LNCAP (cell line): ENCODE results near the gene TINAGL1.

ENCODE experiments used
- TF ChIP-seq, protein P1 (sequence below): fragments of 450-650 bp; IDR thresholded peaks from 2 replicates; pipeline ENCODE4 v1.5.1; 2017; ENCODE audit warnings: mild to moderate bottlenecking

TINAGL1 gene

GRCh38 chr1:31559715-31560114 is 16.6 kb upstream of the TINAGL1 start:
- TF ChIP-seq, protein P1, sequence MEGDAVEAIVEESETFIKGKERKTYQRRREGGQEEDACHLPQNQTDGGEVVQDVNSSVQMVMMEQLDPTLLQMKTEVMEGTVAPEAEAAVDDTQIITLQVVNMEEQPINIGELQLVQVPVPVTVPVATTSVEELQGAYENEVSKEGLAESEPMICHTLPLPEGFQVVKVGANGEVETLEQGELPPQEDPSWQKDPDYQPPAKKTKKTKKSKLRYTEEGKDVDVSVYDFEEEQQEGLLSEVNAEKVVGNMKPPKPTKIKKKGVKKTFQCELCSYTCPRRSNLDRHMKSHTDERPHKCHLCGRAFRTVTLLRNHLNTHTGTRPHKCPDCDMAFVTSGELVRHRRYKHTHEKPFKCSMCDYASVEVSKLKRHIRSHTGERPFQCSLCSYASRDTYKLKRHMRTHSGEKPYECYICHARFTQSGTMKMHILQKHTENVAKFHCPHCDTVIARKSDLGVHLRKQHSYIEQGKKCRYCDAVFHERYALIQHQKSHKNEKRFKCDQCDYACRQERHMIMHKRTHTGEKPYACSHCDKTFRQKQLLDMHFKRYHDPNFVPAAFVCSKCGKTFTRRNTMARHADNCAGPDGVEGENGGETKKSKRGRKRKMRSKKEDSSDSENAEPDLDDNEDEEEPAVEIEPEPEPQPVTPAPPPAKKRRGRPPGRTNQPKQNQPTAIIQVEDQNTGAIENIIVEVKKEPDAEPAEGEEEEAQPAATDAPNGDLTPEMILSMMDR: no peak

DNA sequence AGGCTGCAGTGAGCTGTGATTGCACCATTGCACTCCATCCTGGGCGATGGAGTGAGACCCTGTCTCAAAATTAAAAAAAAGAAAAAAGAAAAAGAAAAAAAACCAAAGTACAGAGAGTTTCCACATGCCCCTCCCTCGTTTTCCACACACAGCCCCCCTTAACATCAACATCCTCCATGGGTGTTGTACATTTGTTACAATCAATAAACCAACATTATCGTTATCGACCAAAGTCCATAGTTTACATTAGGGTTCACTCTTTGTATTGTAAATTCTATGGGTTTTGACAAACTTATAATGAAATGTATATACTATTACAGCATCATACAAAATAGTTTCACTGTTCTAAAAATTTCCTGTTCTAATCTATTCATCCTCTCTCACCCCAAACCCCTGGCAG is 15.9 kb upstream of the TINAGL1 start:
- TF ChIP-seq, protein P1: no peak

- TF ChIP-seq, protein P1: no peak
Observed at GRCh38 chr1:31562707-31563360, 13.5 kb upstream of the TINAGL1 start.

DNA sequence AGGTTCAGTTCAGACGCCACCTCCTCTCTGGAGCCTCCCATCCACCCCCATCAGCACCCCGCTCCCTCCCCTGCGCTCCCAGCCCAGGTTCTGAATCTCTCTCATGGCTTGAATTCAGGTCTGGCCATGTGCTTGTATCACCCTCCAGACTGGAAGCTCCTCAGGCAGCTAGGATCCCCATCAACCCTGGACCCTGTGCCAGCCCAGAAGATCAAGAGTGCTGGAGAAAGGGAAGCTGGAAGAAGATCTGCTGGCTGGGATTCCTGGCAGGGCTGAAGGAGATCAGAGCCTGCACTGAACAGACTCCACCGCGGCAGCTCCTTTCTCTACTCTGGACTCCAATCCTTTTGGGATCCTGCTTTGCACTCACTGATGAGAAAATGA is 11.7 kb upstream of the TINAGL1 start:
- TF ChIP-seq, protein P1: no peak

- TF ChIP-seq, protein P1: no peak
Observed at GRCh38 chr1:31567956-31568570, 8.3 kb upstream of the TINAGL1 start.

DNA sequence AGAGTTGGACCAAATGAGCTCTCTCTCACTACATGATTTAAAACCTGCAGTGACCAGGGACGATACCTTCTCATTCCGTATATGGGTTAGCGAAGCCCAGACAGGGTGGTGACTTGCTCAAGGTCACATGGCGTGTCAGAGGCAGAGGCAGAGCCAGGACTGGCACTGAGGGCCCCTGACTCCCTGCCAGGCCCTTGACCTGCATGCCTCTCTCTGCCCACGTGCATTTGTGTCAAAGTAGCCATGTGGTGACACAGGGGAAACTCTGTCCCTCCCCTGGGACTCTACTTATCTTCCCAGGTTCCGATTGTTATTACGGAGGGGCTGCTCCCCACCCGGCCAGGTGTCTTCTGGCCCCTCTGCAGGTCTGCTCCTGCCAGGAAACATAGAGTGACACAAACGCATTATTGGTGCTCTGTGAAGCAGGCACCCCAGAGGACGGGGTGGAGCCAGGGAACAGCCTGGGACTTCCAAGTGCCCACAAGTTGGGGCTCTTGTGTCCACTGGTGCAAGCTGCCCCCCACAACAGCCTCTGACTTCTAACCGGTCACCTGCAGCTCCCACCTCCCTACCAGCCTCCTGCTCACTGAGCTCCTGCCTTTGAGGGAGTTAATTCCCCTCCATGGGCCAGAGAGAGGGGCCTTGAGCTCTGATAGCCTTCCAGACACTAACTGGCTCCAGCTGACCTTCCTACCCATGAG is 7.3 kb upstream of the TINAGL1 start:
- TF ChIP-seq, protein P1: no peak

DNA sequence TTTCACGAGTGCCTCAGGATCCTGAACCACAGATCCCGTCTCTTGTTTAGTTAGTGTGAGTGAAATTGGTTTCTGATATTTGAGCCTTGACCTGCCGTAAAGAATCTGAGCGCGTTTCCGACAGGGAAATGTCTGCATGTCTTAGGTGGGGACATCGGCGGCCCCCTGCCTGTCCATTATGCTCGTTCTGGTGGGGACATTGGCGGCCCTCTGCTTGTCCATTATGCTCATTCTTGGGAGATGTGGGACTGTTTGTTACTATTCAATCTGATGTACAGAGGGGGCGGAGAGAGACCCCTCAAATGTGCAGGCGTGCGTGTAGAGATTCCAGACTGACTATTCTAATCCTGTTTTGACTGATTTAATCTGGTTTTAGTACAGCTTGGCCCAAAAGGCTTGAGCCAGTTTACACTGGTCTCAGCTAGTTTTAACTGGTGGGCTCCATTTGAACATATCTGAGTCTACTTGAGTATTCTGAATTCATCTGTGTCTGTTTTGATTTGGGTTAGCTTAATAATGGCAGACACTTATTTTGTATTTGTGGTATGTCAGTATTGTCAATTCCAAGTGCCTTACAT is 6.6 kb upstream of the TINAGL1 start:
- TF ChIP-seq, protein P1: no peak
